SU-DHL-6 (cell line): ENCODE data around the gene IPCEF1.

Source experiments
- CTCF ChIP-seq: fragments of 200-600 bp; sonication (generic); IDR thresholded peaks from one replicate; pipeline ENCODE4 v1.5.1; 2017; ENCODE audit warnings: antibody characterized with exemption, mild to moderate bottlenecking, low read length, moderate library complexity; ENCODE audit not compliant: insufficient read depth, poor library complexity, severe bottlenecking
- EZH2phosphoT487 ChIP-seq: fragments of 200-600 bp; sonication (generic), shearing (Covaris generic); conservative IDR thresholded peaks from 2 replicates; pipeline ENCODE4 v1.6.1; 2018; ENCODE audit warnings: mild to moderate bottlenecking, antibody characterized with exemption, low read length, moderate library complexity, mixed read lengths

DNA sequence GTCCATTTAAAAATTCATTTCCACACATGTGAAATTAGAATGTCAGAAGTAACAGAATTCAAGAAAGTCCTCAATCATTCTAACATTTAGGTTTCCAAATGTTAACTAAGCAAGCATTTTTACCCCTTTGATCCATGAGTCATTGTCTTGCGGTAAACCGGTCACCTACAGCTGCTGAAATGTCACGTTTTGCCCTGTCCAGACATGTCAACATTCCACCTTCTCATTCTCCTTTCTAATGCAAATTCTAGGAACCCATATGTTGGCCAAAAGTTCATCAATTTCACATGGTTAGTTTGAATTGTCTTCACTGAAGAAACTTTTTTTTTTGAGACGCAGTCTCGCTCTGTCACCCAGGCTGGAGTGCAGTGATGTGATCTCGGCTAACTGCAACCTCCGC, 117.2 kb downstream of the IPCEF1 start:
- TF ChIP-seq CTCF, result no peak
- TF ChIP-seq EZH2phosphoT487, result no peak
